Smooth muscle cell (in vitro differentiated cells): Measurements from ENCODE around the gene CHST13. TPM values are rescaled to one million over a fixed set of nuclear protein-coding genes. Genes with fewer than 3 reads are reported as not detected.

ENCODE experiments used
- DNase-seq: peaks from one replicate; lab custom pipeline; 2025; ENCODE audit not compliant: unreplicated experiment; lab: John Stamatoyannopoulos, UW
- H2AFZ ChIP-seq: fragments of 200-600 bp; sonication (generic); 2 replicates; pipeline ENCODE4 v1.6.0; 2016; ENCODE audit warnings: antibody characterized with exemption, low read depth, mild to moderate bottlenecking
- H3F3A ChIP-seq: fragments of 200-600 bp; sonication (generic); 2 replicates; pipeline ENCODE4 v1.6.0; 2017; ENCODE audit warnings: antibody characterized with exemption, low read depth
- H3K27ac ChIP-seq: fragments of 200-600 bp; sonication (generic); 2 replicates; pipeline ENCODE4 v1.5.1; 2016; ENCODE audit warnings: low read depth, mild to moderate bottlenecking
- H3K27me3 ChIP-seq: fragments of 200-600 bp; sonication (generic); 2 replicates; pipeline ENCODE4 v1.6.1; 2016; ENCODE audit warnings: low read depth, mild to moderate bottlenecking
- H3K36me3 ChIP-seq: fragments of 200-600 bp; sonication (generic); 2 replicates; pipeline ENCODE4 v1.5.1; 2016; ENCODE audit warnings: low read depth
- H3K4me1 ChIP-seq: fragments of 200-600 bp; sonication (generic); 2 replicates; pipeline ENCODE4 v1.5.1; 2016; ENCODE audit warnings: low read depth
- H3K4me2 ChIP-seq: fragments of 200-600 bp; sonication (generic); 2 replicates; pipeline ENCODE4 v1.6.0; 2016; ENCODE audit warnings: mild to moderate bottlenecking
- H3K4me3 ChIP-seq: fragments of 200-600 bp; sonication (generic); 2 replicates; pipeline ENCODE4 v1.5.1; 2016; ENCODE audit warnings: mild to moderate bottlenecking
- H3K79me2 ChIP-seq: fragments of 200-600 bp; sonication (generic); 2 replicates; pipeline ENCODE4 v1.6.0; 2016; ENCODE audit warnings: low read depth, mild to moderate bottlenecking
- H3K9ac ChIP-seq: fragments of 200-600 bp; sonication (generic); 2 replicates; pipeline ENCODE4 v1.6.0; 2016; ENCODE audit warnings: low read depth
- H3K9me3 ChIP-seq: fragments of 200-600 bp; sonication (generic); replicated peaks from 2 replicates; pipeline ENCODE4 v1.5.1; 2016; ENCODE audit warnings: low read depth
- H4K20me1 ChIP-seq: fragments of 200-600 bp; sonication (generic); 2 replicates; pipeline ENCODE4 v1.6.0; 2016; ENCODE audit warnings: low read depth
- WGBS: methylation state at CpG from one replicate; pipeline ENCODE4 v1.1.7; 2016; ENCODE audit warnings: low lambda C conversion rate; 5-methylcytosine and 5-hydroxymethylcytosine counted together
- polyA plus RNA-seq: library from polyadenylated mRNA; unstranded; fragments of >200 nt; fragmentation: Nextera tagmentation; extraction: Ambion mirVana; gene quantifications from 2 replicates; pipeline ENCODE4 v1.2.1, GENCODE V29; 2016
- total RNA-seq: library from RNA; depleted of rRNA; stranded (reverse); fragments of >200 nt; gene quantifications from 2 replicates; pipeline ENCODE4 v1.2.3, GENCODE V29; 2014
- TF ChIP-seq, protein P1 (sequence below): fragments of 200-600 bp; sonication (generic); IDR thresholded peaks from 2 replicates; pipeline ENCODE4 v1.5.1; 2017; ENCODE audit warnings: borderline replicate concordance, mild to moderate bottlenecking, antibody characterized with exemption; ENCODE audit not compliant: insufficient read depth, poor library complexity, severe bottlenecking

The CHST13 gene
- total and polyA plus RNA-seq, 2 experiments from 2014 or later, result not detected

DNA sequence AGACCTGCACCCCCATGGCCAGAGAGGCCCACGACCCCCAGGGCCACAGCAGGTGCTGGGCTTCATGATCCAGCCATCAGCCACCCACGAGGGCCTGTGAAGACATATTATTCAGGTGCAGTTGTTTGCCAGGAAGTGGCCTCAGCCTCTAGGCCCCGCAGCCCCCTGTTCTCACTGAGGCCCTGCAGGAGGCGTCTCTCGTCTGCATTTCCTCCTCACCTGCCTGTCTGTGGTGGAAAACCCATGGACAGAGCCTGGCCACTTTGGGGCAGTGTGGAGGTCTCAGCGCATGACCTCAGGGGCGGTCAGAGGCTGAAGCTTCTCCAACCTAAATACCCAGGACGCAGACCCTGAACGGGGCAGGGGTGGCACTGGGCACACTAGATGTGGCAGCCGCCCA, 25.0 kb upstream of the CHST13 start:
- Histone ChIP-seq H3K4me2 (no peak overlapping the region), H3K36me3 (no peaks in the 10 kb centered on the region), H3K27me3 (no peaks in the 10 kb centered on the region), H3F3A (no peaks in the 10 kb centered on the region), H4K20me1 (no peaks in the 10 kb centered on the region), H3K4me3 (no peak overlapping the region), H3K79me2 (no peaks in the 10 kb centered on the region), H3K27ac (no peak overlapping the region), H2AFZ (no peak overlapping the region), H3K9me3 (no peaks in the 10 kb centered on the region), H3K9ac (no peak overlapping the region), H3K4me1 (peaks cover 7% of the 10 kb centered on the region)
- TF ChIP-seq, protein P1, sequence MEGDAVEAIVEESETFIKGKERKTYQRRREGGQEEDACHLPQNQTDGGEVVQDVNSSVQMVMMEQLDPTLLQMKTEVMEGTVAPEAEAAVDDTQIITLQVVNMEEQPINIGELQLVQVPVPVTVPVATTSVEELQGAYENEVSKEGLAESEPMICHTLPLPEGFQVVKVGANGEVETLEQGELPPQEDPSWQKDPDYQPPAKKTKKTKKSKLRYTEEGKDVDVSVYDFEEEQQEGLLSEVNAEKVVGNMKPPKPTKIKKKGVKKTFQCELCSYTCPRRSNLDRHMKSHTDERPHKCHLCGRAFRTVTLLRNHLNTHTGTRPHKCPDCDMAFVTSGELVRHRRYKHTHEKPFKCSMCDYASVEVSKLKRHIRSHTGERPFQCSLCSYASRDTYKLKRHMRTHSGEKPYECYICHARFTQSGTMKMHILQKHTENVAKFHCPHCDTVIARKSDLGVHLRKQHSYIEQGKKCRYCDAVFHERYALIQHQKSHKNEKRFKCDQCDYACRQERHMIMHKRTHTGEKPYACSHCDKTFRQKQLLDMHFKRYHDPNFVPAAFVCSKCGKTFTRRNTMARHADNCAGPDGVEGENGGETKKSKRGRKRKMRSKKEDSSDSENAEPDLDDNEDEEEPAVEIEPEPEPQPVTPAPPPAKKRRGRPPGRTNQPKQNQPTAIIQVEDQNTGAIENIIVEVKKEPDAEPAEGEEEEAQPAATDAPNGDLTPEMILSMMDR, result no peak
- DNase-seq, result no peak
- 67% methylated on average over 10 of the region's 10 CpGs for WGBS

DNA sequence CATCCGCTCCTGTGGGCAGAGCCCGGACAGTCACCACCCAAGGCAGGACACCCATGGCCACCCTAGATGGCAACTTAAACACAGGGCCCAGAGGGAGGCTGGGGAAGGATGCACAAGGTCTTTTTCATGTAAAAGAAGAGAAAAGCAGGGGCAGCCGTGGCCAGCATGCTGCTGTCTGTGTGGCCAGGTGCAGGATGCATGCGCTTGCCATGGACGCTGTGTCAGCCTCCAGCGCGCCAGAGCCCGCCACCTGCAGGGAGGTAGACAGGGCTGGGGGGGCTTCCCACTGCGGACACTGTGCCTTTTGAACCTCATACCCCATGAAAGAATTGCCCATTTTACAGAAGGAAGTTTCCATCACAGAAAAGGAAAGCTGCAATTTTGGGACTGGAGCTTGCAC, 24.6 kb upstream of the CHST13 start:
- H3K9ac ChIP-seq, result no peak overlapping the region
- peaks cover 7% of the 10 kb centered on the region for H3K4me1 ChIP-seq
- H3K9me3 ChIP-seq, result no peaks in the 10 kb centered on the region
- no peaks in the 10 kb centered on the region for H3K79me2 ChIP-seq
- H3F3A ChIP-seq, result no peaks in the 10 kb centered on the region
- H4K20me1 ChIP-seq, result no peaks in the 10 kb centered on the region
- no peak overlapping the region for H2AFZ ChIP-seq
- no peak overlapping the region for H3K4me3 ChIP-seq
- TF ChIP-seq, protein P1, result no peak
- 92% methylated on average over 9 of the region's 9 CpGs for WGBS
- H3K4me2 ChIP-seq, result no peak overlapping the region
- H3K27ac ChIP-seq, result no peak overlapping the region
- H3K27me3 ChIP-seq, result peaks cover under 1% of the 10 kb centered on the region
- no peak for DNase-seq
- no peaks in the 10 kb centered on the region for H3K36me3 ChIP-seq

DNA sequence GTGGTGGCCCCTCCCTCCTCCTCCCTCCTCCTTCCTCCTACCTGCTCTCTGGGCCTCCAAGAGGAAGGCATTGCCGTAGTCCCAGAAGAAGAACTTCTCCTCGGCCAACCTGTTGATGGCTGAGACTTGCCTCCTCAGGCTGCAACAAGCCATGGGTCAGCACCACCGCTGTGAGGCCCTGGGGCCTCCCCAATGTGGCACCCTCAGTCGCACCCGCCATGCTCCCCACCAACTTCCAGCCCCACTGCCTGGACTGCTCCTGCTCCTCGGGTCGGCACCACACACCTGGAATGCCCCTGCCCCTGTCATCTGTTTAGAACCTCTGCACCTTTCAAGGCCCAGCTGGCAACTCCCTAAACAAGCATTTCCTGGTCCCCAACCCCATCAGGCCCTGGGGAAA, 23.9 kb upstream of the CHST13 start:
- H4K20me1 ChIP-seq, result no peaks in the 10 kb centered on the region
- no peaks in the 10 kb centered on the region for H3K36me3 ChIP-seq
- peaks cover 7% of the 10 kb centered on the region for H3K27me3 ChIP-seq
- TF ChIP-seq, protein P1, result no peak
- peaks cover 7% of the 10 kb centered on the region for H3K4me1 ChIP-seq
- H3K79me2 ChIP-seq, result no peaks in the 10 kb centered on the region
- no peak overlapping the region for H3K27ac ChIP-seq
- 98% methylated on average over 5 of the region's 7 CpGs for WGBS
- no peak overlapping the region for H2AFZ ChIP-seq
- no peak overlapping the region for H3K4me3 ChIP-seq
- no peak overlapping the region for H3K9ac ChIP-seq
- no peak for DNase-seq
- H3F3A ChIP-seq, result no peaks in the 10 kb centered on the region
- H3K9me3 ChIP-seq, result no peaks in the 10 kb centered on the region
- no peak overlapping the region for H3K4me2 ChIP-seq

DNA sequence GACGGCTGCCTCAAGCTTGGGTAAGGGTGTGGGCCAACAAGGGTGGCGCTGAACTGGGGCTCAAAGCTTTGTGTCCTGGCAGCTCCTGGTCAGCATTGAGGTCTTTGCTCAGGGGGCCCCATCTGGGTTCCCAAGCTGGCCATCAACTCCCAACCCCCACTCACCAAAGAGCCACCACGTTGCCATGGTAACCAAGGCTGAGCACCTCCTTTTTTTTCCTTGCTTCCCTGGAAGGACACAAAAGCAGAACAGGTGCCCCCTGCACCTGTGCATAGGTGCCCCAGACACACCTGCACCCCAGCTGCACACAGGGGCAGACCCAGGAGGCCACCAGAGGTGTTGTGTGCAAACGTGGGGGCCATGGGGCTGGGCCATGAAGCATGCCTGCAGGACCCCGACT, 22.9 kb upstream of the CHST13 start:
- H3K4me2 ChIP-seq, result no peak overlapping the region
- peaks cover 7% of the 10 kb centered on the region for H3K4me1 ChIP-seq
- no peaks in the 10 kb centered on the region for H3K9me3 ChIP-seq
- H3K36me3 ChIP-seq, result no peaks in the 10 kb centered on the region
- H3K4me3 ChIP-seq, result no peak overlapping the region
- H3F3A ChIP-seq, result no peaks in the 10 kb centered on the region
- H4K20me1 ChIP-seq, result no peaks in the 10 kb centered on the region
- DNase-seq, result no peak
- H3K27me3 ChIP-seq, result peaks cover 9% of the 10 kb centered on the region
- H3K79me2 ChIP-seq, result no peaks in the 10 kb centered on the region
- H2AFZ ChIP-seq, result no peak overlapping the region
- 83% methylated on average over 5 of the region's 5 CpGs for WGBS
- no peak overlapping the region for H3K27ac ChIP-seq
- TF ChIP-seq, protein P1, result no peak
- no peak overlapping the region for H3K9ac ChIP-seq
